Fibroblast of pulmonary artery (primary cell): ENCODE data around the gene GABRD.

Source experiments
- DNase-seq: peaks from one replicate; pipeline ENCODE4 v3.0.0-alpha.2; 2010; ENCODE audit warnings: low read depth
- H3K4me3 ChIP-seq: replicated peaks from 2 replicates; pipeline ENCODE4 v1.5.1; 2011; ENCODE audit warnings: low read depth, mild to moderate bottlenecking, control low read depth, low read length, moderate library complexity
- CTCF ChIP-seq: IDR thresholded peaks from 2 replicates; pipeline ENCODE4 v1.5.1; 2011; ENCODE audit warnings: mild to moderate bottlenecking, control low read depth, low read length, inconsistent platforms; ENCODE audit errors: missing control alignments

The GABRD gene

GRCh38 chr1:2080140-2080539, 61.0 kb downstream of the GABRD start:
- no peak for DNase-seq
- H3K4me3 ChIP-seq, result no peak overlapping the region
- TF ChIP-seq CTCF, result no peak
